Uterus (tissue), 4 donors: ENCODE results near the gene NEUROG2. TPM values are rescaled to one million over a fixed set of nuclear protein-coding genes. Genes with fewer than 3 reads are reported as not detected.

ENCODE experiments used
- DNase-seq, 2 donors: peaks; one replicate each; pipeline ENCODE4 v3.0.0-alpha.2; 2019 to 2020
- H3K27ac ChIP-seq, 2 donors: fragments of 200-600 bp; sonication (generic); 1 replicate in 1 of 2; 2 replicates in 1 of 2; pipeline ENCODE4 v1.5.1; 2016 to 2018
- H3K27me3 ChIP-seq, 2 donors: fragments of 200-600 bp; sonication (generic); one replicate each; pipeline ENCODE4 v1.5.1; 2018 to 2019; ENCODE audit warnings: control low read depth in 1 of 2
- H3K36me3 ChIP-seq, 2 donors: fragments of 200-600 bp; sonication (generic); one replicate each; pipeline ENCODE4 v1.5.1; 2019; ENCODE audit warnings: control low read depth in 1 of 2
- H3K4me1 ChIP-seq, 2 donors: fragments of 200-600 bp; sonication (generic); one replicate each; pipeline ENCODE4 v1.5.1; 2018 to 2019; ENCODE audit warnings: control low read depth in 1 of 2
- H3K4me3 ChIP-seq, 2 donors: fragments of 200-600 bp; sonication (generic); 1 replicate in 1 of 2; 2 replicates in 1 of 2; pipeline ENCODE4 v1.5.1; 2018 to 2019; ENCODE audit warnings: mild to moderate bottlenecking in 1 of 2
- H3K9me3 ChIP-seq, 2 donors: fragments of 200-600 bp; sonication (generic); one replicate each; pipeline ENCODE4 v1.5.1; 2019; ENCODE audit warnings: control low read depth in 1 of 2
- POLR2A ChIP-seq, 2 donors: fragments of 450-650 bp; IDR thresholded peaks; one replicate each; pipeline ENCODE4 v1.6.1; 2016; ENCODE audit warnings: antibody characterized with exemption in 2 of 2, mild to moderate bottlenecking in 1 of 2, moderate library complexity in 1 of 2
- intact Hi-C: fragments of 100-400 bp; cut with DNase I; formaldehyde crosslinking; loops from one replicate; pipeline ENCODE4 v1.15.1; 2023; ENCODE audit warnings: low total_unique reads
- total RNA-seq, 4 donors: library from RNA; depleted of rRNA in 3 of 4; stranded (reverse); fragments of >200 nt in 3 of 4; gene quantifications; one replicate each; pipeline versions ENCODE4 v1.1.0 to v1.2.4, GENCODE V29; 2014 to 2023
- TF ChIP-seq, protein P1 (sequence below), 4 experiments: fragments of 200-600 bp in 2 of 4; fragments of 450-650 bp in 2 of 4; sonication (generic) in 2 of 4; IDR thresholded peaks; one replicate each; pipeline ENCODE4 v1.5.1; 2016 to 2019; ENCODE audit warnings: antibody characterized with exemption in 4 of 4, mild to moderate bottlenecking in 2 of 4, moderate library complexity in 1 of 4
- donor health status: DM: yes; HTN: yes; CAD: no.

The NEUROG2 gene
- not detected for total RNA-seq

DNA sequence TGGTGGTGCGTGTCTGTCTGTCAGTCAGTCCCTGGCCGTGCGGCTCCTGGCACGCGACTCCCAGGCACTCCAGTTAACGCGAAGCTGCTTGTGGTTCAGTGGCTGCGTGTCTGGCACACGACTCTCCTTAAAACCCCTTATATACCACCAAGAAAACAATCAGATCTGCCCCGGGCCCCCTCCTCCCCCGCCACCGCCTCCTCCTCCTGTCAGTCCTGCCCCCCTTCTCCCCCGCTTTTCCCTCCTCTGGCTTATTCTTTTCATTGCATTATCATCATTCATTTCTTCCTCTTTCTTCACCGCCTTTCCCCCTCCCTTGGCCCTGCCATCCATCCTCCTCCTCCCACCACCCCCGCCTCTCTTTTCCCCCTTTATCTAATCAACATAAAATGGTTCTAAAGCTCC is at the start of gene NEUROG2:
Gene NEUROG2 (minus strand): TSS at position 115 of the 405 bp plus-strand sequence. CDS start 705 bp downstream, outside the sequence.
- Histone ChIP-seq H3K27ac (no peak within 1 kb of the TSS), H3K27me3 (peaks cover 4 to 82% of the 10 kb centered on the region in 2 donors), H3K36me3 (no peaks in the 10 kb centered on the region), H3K4me1 (peaks cover 0 to 8% of the 10 kb centered on the region in 2 donors), H3K4me3 (peak within 1 kb of the TSS; percentile 25 to 39), H3K9me3 (no peaks in the 10 kb centered on the region)
- TF ChIP-seq, protein P1, sequence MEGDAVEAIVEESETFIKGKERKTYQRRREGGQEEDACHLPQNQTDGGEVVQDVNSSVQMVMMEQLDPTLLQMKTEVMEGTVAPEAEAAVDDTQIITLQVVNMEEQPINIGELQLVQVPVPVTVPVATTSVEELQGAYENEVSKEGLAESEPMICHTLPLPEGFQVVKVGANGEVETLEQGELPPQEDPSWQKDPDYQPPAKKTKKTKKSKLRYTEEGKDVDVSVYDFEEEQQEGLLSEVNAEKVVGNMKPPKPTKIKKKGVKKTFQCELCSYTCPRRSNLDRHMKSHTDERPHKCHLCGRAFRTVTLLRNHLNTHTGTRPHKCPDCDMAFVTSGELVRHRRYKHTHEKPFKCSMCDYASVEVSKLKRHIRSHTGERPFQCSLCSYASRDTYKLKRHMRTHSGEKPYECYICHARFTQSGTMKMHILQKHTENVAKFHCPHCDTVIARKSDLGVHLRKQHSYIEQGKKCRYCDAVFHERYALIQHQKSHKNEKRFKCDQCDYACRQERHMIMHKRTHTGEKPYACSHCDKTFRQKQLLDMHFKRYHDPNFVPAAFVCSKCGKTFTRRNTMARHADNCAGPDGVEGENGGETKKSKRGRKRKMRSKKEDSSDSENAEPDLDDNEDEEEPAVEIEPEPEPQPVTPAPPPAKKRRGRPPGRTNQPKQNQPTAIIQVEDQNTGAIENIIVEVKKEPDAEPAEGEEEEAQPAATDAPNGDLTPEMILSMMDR (IDR thresholded peaks at IDR 0.05), result no peak
- TF ChIP-seq POLR2A (IDR thresholded peaks at IDR 0.05), result no peak
- no peak for DNase-seq
- intact Hi-C loops, result no loop called here

DNA sequence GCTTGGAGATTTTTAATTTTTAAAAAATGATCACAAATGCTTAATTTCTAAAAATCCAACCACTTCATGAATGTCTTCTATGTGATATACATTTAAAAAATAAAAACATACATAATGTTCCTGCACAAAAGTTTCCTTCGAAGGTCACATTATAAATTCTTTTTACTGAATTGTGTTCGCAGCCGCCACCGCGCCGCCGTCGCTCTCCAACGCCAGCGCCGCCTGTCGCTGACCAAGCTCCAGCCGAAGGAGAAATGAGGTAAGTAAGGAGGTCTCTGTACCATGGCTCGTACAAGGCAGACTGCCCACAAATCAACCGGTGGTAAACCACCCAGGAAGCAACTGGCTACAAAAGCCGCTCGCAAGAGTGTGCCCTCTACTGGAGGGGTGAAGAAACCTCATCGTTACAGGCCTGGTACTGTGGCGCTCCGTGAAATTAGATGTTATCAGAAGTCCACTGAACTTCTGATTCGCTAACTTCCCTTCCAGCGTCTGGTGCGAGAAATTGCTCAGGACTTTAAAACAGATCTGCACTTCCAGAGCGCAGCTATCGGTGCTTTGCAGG is 48.8 kb upstream of the NEUROG2 start:
- Histone ChIP-seq H3K36me3 (no peaks in the 10 kb centered on the region), H3K4me3 (no peak overlapping the region), H3K27ac (no peak overlapping the region), H3K27me3 (no peaks in the 10 kb centered on the region), H3K4me1 (no peaks in the 10 kb centered on the region), H3K9me3 (no peaks in the 10 kb centered on the region)
- intact Hi-C loops, result no loop called here
- no peak for DNase-seq
- TF ChIP-seq, protein P1 (IDR thresholded peaks at IDR 0.05), result no peak
- no peak for TF ChIP-seq POLR2A (IDR thresholded peaks at IDR 0.05)

- Histone ChIP-seq H3K4me3 (no peak overlapping the region), H3K9me3 (no peaks in the 10 kb centered on the region), H3K4me1 (no peaks in the 10 kb centered on the region), H3K27me3 (no peaks in the 10 kb centered on the region), H3K36me3 (no peaks in the 10 kb centered on the region), H3K27ac (no peak overlapping the region)
- intact Hi-C loops, result no loop called here
- DNase-seq, result no peak
- TF ChIP-seq, protein P1 (IDR thresholded peaks at IDR 0.05), result no peak
- TF ChIP-seq POLR2A (IDR thresholded peaks at IDR 0.05), result no peak
Measured at GRCh38 chr4:112563431-112564200, 47.6 kb upstream of the NEUROG2 start.

DNA sequence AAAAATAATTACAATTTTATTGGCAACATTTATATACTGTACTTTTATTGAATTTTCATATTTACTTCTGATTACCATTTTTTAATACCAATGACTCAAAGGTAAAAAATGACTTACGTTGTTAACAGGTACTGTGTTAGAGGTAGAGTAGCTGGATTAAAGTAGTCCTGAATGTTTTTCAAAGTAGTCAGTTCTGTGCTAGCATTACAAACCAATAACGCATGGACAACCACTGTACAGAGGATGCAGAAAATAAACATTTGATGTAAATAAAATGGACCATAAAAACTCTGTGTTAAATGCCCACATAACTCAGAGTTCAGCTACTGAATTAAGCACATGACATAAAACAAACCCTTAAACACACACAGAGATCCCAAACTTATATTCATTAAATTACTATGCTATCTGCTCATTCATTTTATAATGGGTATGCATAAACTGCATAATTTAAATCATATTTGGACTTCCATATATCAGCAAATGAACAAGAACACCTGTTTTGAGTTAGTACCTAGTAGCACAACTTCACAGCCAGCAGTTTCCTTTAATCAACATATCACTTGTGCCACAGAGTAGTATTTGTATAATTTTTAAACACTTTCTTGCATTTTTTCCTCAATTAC is 46.4 kb upstream of the NEUROG2 start:
- Histone ChIP-seq H3K4me1 (no peaks in the 10 kb centered on the region), H3K9me3 (no peaks in the 10 kb centered on the region), H3K4me3 (no peak overlapping the region), H3K27ac (no peak overlapping the region), H3K27me3 (no peaks in the 10 kb centered on the region), H3K36me3 (no peaks in the 10 kb centered on the region)
- no peak for TF ChIP-seq POLR2A (IDR thresholded peaks at IDR 0.05)
- TF ChIP-seq, protein P1 (IDR thresholded peaks at IDR 0.05), result no peak
- intact Hi-C loops, result no loop called here
- DNase-seq, result no peak

- Histone ChIP-seq H3K4me3 (no peak overlapping the region), H3K9me3 (no peaks in the 10 kb centered on the region), H3K27me3 (no peaks in the 10 kb centered on the region), H3K27ac (no peak overlapping the region), H3K36me3 (no peaks in the 10 kb centered on the region), H3K4me1 (no peaks in the 10 kb centered on the region)
- intact Hi-C loops, result no loop called here
- no peak for DNase-seq
- TF ChIP-seq POLR2A (IDR thresholded peaks at IDR 0.05), result no peak
- TF ChIP-seq, protein P1 (IDR thresholded peaks at IDR 0.05), result no peak
Measured at GRCh38 chr4:112560084-112560483, 44.1 kb upstream of the NEUROG2 start.
